Liver (tissue), 9 donors: Measurements from ENCODE around the gene PPFIA4. TPM values are rescaled to one million over a fixed set of nuclear protein-coding genes. Genes with fewer than 3 reads are reported as not detected.

Experiments
- DNase-seq: peaks from one replicate; pipeline ENCODE4 v3.0.0-alpha.2; 2017; ENCODE audit warnings: low spot score
- H3K27ac ChIP-seq, 2 donors: one replicate each; pipeline ENCODE4 v1.7.0; 2013; ENCODE audit warnings: inconsistent platforms in 2 of 2, low read length in 2 of 2, control low read depth in 1 of 2, low read depth in 1 of 2, mild to moderate bottlenecking in 1 of 2
- H3K27me3 ChIP-seq, 4 donors: one replicate each; pipeline versions ENCODE4 v1.6.1 to v1.7.0; 2013; ENCODE audit warnings: low read length in 3 of 4, inconsistent platforms in 1 of 4, mild to moderate bottlenecking in 1 of 4, moderate library complexity in 1 of 4; ENCODE audit not compliant: control insufficient read depth in 4 of 4, insufficient read depth in 4 of 4
- H3K36me3 ChIP-seq, 4 donors: one replicate each; pipeline versions ENCODE4 v1.6.1 to v1.7.0; 2013; ENCODE audit warnings: low read length in 3 of 4, mild to moderate bottlenecking in 3 of 4, low read depth in 1 of 4, moderate library complexity in 1 of 4; ENCODE audit not compliant: control insufficient read depth in 4 of 4, insufficient read depth in 3 of 4
- H3K4me1 ChIP-seq, 4 donors: one replicate each; pipeline versions ENCODE4 v1.6.1 to v1.7.0; 2013; ENCODE audit warnings: low read length in 3 of 4, mild to moderate bottlenecking in 3 of 4, moderate library complexity in 1 of 4; ENCODE audit not compliant: control insufficient read depth in 4 of 4, insufficient read depth in 4 of 4
- H3K4me3 ChIP-seq, 3 donors: one replicate each; pipeline versions ENCODE4 v1.6.1 to v1.7.0; 2013; ENCODE audit warnings: low read length in 3 of 3, control low read depth in 1 of 3, low read depth in 1 of 3, mild to moderate bottlenecking in 1 of 3
- H3K9ac ChIP-seq, 2 donors: one replicate each; pipeline ENCODE4 v1.7.0; 2013; ENCODE audit warnings: low read length in 2 of 2, mild to moderate bottlenecking in 2 of 2, moderate library complexity in 2 of 2, control low read depth in 1 of 2, low read depth in 1 of 2
- H3K9me3 ChIP-seq, 4 donors: one replicate each; pipeline versions ENCODE4 v1.6.1 to v1.7.0; 2013; ENCODE audit warnings: low read length in 3 of 4; ENCODE audit not compliant: control insufficient read depth in 4 of 4
- ATF3 ChIP-seq: IDR thresholded peaks from 2 replicates; pipeline ENCODE4 v1.6.1; 2016; ENCODE audit warnings: antibody characterized with exemption
- CTCF ChIP-seq: fragments of 150-350 bp; IDR thresholded peaks from 2 replicates; pipeline ENCODE4 v1.5.1; 2017; ENCODE audit warnings: improper control_type of control experiment, low read depth, low read length; ENCODE audit not compliant: missing input control
- EGR1 ChIP-seq, 2 donors: IDR thresholded peaks; 2 replicates each; pipeline ENCODE4 v1.6.1; 2016 to 2018; ENCODE audit warnings: antibody characterized with exemption in 2 of 2, low read depth in 2 of 2
- FOXA2 ChIP-seq: IDR thresholded peaks from 2 replicates; pipeline ENCODE4 v1.6.1; 2016; ENCODE audit warnings: antibody characterized with exemption
- GABPA ChIP-seq, 2 donors: IDR thresholded peaks in 1 of 2; conservative IDR thresholded peaks in 1 of 2; 2 replicates each; pipeline ENCODE4 v1.6.1; 2016; ENCODE audit warnings: antibody characterized with exemption in 2 of 2, mild to moderate bottlenecking in 1 of 2, moderate library complexity in 1 of 2
- HNF4A ChIP-seq, 2 donors: conservative IDR thresholded peaks; 2 replicates each; pipeline ENCODE4 v1.6.1; 2016; ENCODE audit warnings: antibody characterized with exemption in 2 of 2, mild to moderate bottlenecking in 2 of 2
- HNF4G ChIP-seq: IDR thresholded peaks from 2 replicates; pipeline ENCODE4 v1.6.1; 2016; ENCODE audit warnings: antibody characterized with exemption
- MAX ChIP-seq: IDR thresholded peaks from 2 replicates; pipeline ENCODE4 v1.6.1; 2016; ENCODE audit warnings: antibody characterized with exemption
- RAD21 ChIP-seq, 2 donors: IDR thresholded peaks; 2 replicates each; pipeline ENCODE4 v1.6.1; 2016; ENCODE audit warnings: antibody characterized with exemption in 2 of 2, mild to moderate bottlenecking in 2 of 2
- REST ChIP-seq: IDR thresholded peaks from 2 replicates; pipeline ENCODE4 v1.6.1; 2016; ENCODE audit warnings: antibody characterized with exemption, mild to moderate bottlenecking
- RXRA ChIP-seq, 2 donors: IDR thresholded peaks; 2 replicates each; pipeline ENCODE4 v1.6.1; 2017 to 2018; ENCODE audit warnings: antibody characterized with exemption in 2 of 2, mild to moderate bottlenecking in 1 of 2
- WGBS: extraction: QIAGEN DNeasy Blood & Tissue Kit; methylation state at CpG from one replicate; pipeline ENCODE4 v1.1.7; 2013; 5-methylcytosine and 5-hydroxymethylcytosine counted together
- polyA plus RNA-seq, 2 donors: library from polyadenylated mRNA; stranded (reverse) in 1 of 2; unstranded in 1 of 2; fragments of 200-250 nt in 1 of 2; fragments of >200 nt in 1 of 2; fragmentation: Nextera tagmentation in 1 of 2; extraction: Ambion mirVana in 1 of 2; gene quantifications; one replicate each; pipeline versions ENCODE4 v1.2.1 to v1.2.3, GENCODE V29; 2013 to 2015
- total RNA-seq, 2 donors: library from RNA; depleted of rRNA; stranded (reverse); fragments of >200 nt; gene quantifications; one replicate each; pipeline ENCODE4 v1.2.3, GENCODE V29; 2014
- donor health status: healthy.
- donor health status: healthy.
- donor health status: healthy.
- donor health status: healthy.
- donor health status: healthy.

The PPFIA4 gene
- total and polyA plus RNA-seq, 4 donors = 0.07 to 0.33 (median 0.15) TPM

- TF ChIP-seq CTCF = no peak
- TF ChIP-seq RXRA (IDR thresholded peaks at IDR 0.05) = no peak
- TF ChIP-seq ATF3 = no peak
- no peak for TF ChIP-seq MAX
- no peak for TF ChIP-seq HNF4A (conservative IDR thresholded peaks at IDR 0.05)
- TF ChIP-seq HNF4G = no peak
These were observed 62.8 kb downstream of the PPFIA4 start (continued) for GRCh38 chr1:203089001-203089650.

GRCh38 chr1:203089651-203090045 lies 63.4 kb downstream of the PPFIA4 start:
- 87% methylated on average over 7 of the region's 7 CpGs for WGBS
- Histone ChIP-seq H3K36me3 (no peaks in the 10 kb centered on the region), H3K9me3 (peaks cover 0 to 2% (median under 1%) of the 10 kb centered on the region in 4 donors), H3K4me1 (peaks cover 0 to 3% (median 0%) of the 10 kb centered on the region in 4 donors), H3K9ac (no peak overlapping the region), H3K27ac (no peak overlapping the region), H3K27me3 (no peaks in the 10 kb centered on the region), H3K4me3 (no peak overlapping the region)
- TF ChIP-seq RAD21 (IDR thresholded peaks at IDR 0.05) (no peak), RXRA (IDR thresholded peaks at IDR 0.05) (no peak), EGR1 (IDR thresholded peaks at IDR 0.05; ENCODE audit: low read depth in 2 of 2) (no peak), FOXA2 (no peak), REST (no peak), HNF4G (no peak)
- no peak for DNase-seq

GRCh38 chr1:203090421-203091198 lies 64.3 kb downstream of the PPFIA4 start:
- peaks cover 0 to 9% (median 6%) of the 10 kb centered on the region in 4 donors for H3K9me3 ChIP-seq
- WGBS = 84% methylated on average over 6 of the region's 6 CpGs
- H3K9ac ChIP-seq = no peak overlapping the region
- no peaks in the 10 kb centered on the region for H3K36me3 ChIP-seq
- H3K27me3 ChIP-seq = no peaks in the 10 kb centered on the region
- H3K4me1 ChIP-seq = no peaks in the 10 kb centered on the region
- H3K27ac ChIP-seq = no peak overlapping the region
- DNase-seq = no peak
- no peak for TF ChIP-seq HNF4A (conservative IDR thresholded peaks at IDR 0.05)
- TF ChIP-seq GABPA (IDR thresholded peaks at IDR 0.05 in 1 of 2, conservative IDR thresholded peaks at IDR 0.05 in 1 of 2) = no peak
- no peak overlapping the region for H3K4me3 ChIP-seq
